Ovary (tissue), 3 donors: ENCODE results near the gene BBS9.

Experiments used
- CTCF ChIP-seq, 3 donors: fragments of 450-650 bp in 2 of 3; fragments of 200-600 bp in 1 of 3; IDR thresholded peaks; one replicate each; pipeline versions ENCODE4 v1.5.1 to v1.8.0; 2016 to 2022; ENCODE audit warnings: antibody characterized with exemption in 3 of 3, mild to moderate bottlenecking in 1 of 3
- POLR2A ChIP-seq: fragments of 450-650 bp; IDR thresholded peaks from one replicate; pipeline ENCODE4 v1.6.1; 2017; ENCODE audit warnings: antibody characterized with exemption, mild to moderate bottlenecking, moderate library complexity
- donor health status: DM: no; HTN: no; CAD: no.

GRCh38 chr7:33477719-33478480 lies 348.5 kb downstream of the BBS9 start:
- TF ChIP-seq POLR2A: no peak
- no peak for TF ChIP-seq CTCF (IDR thresholded peaks at IDR 0.05)
